ENCODE results near the gene SLC6A3.
A peak's percentile ranks its signal among the peaks of the same experiment; 100 is the strongest.

The SLC6A3 gene

DNA sequence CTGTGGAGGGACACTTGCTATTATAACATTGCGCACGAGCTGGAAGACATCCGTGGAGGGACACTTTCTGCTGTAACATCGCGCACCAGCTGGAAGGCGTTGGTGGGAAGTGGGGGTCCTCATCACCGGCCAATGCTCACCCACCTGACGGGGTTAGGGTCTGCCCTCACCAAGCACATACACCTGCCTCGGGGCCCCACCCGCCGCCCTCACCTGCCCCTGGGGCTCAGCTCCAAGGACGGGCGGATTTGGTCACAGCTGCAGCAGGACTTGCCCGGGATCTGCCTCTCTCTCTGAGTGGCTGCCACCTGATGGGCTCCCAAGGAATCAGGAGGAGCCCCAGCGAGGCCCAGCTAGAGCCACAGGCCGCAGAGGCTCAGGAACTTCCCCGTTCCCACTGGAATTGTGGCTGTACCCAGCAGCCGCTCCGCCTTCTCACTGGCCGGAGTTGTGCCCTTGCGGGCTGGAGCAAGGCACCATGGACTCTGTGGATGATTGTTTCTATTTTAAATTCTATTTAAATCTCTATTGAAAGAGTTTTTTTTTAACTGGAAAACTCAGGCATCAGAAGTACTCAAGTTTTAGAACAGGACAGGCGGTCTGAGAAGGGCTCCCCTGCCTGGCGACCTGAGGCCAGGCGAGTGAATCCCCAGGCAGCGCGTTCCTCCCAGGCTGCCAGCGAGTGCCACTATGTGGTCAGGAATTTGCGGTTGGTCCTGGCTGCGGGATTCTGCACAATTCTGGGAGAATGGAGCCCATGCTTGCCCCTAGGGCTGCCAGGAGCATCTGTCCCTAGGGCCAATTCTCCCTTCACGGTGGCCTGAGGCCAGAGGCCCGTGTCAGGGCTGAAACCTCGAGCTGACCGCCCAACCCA, 38.9 kb upstream of the SLC6A3 start:
- TF ChIP-seq, protein P1, sequence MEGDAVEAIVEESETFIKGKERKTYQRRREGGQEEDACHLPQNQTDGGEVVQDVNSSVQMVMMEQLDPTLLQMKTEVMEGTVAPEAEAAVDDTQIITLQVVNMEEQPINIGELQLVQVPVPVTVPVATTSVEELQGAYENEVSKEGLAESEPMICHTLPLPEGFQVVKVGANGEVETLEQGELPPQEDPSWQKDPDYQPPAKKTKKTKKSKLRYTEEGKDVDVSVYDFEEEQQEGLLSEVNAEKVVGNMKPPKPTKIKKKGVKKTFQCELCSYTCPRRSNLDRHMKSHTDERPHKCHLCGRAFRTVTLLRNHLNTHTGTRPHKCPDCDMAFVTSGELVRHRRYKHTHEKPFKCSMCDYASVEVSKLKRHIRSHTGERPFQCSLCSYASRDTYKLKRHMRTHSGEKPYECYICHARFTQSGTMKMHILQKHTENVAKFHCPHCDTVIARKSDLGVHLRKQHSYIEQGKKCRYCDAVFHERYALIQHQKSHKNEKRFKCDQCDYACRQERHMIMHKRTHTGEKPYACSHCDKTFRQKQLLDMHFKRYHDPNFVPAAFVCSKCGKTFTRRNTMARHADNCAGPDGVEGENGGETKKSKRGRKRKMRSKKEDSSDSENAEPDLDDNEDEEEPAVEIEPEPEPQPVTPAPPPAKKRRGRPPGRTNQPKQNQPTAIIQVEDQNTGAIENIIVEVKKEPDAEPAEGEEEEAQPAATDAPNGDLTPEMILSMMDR (IDR thresholded peaks at IDR 0.05; ENCODE audit: low read depth, low read length): no peak
- no peak for TF ChIP-seq EZH2phosphoT487 (IDR thresholded peaks at IDR 0.05; ENCODE audit: low read depth)
- Histone ChIP-seq H3K4me1 (ENCODE audit: low read length) (peaks cover 97% of the 10 kb centered on the region), H2AFZ (ENCODE audit: low read depth, low read length) (no peak overlapping the region), H3K4me2 (ENCODE audit: low read length) (peak overlapping the region; percentile 73), H3K79me2 (ENCODE audit: low read length) (peaks cover 90% of the 10 kb centered on the region), H3K27ac (ENCODE audit: low read length) (peak overlapping the region; percentile 100), H3K36me3 (replicated peaks; ENCODE audit: low read depth, low read length) (peaks cover 52% of the 10 kb centered on the region), H3K9me3 (ENCODE audit: insufficient read depth, low read length) (no peaks in the 10 kb centered on the region), H4K20me1 (ENCODE audit: insufficient read depth, low read length) (no peaks in the 10 kb centered on the region), H3K27me3 (ENCODE audit: low read depth, low read length) (no peaks in the 10 kb centered on the region), H3K9ac (ENCODE audit: low read length) (peak overlapping the region; percentile 84), H3K4me3 (ENCODE audit: low read length) (peak overlapping the region; percentile 32; the same call in 1 of the 2 replicates)

DNA sequence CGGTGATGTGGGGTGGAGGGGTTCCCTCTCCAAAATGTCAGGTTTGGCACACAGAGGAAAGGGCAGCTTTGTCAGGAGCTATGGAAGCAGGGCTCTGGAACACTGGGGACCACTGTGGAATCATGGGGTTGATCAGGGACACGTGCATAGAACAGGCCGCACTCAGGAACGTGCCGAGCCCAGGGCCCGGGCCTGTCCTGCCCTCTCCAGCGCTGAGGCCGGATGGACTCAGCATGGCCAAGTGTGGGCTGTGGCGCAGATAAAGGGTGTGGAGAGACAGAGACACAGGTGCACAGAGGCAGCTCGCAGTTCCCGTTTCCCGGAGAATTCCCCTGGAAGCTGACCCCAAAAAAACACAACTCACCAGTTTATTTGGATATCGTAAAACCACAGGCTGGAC, 37.8 kb upstream of the SLC6A3 start:
- H4K20me1 ChIP-seq (ENCODE audit: insufficient read depth, low read length): no peaks in the 10 kb centered on the region
- no peaks in the 10 kb centered on the region for H3K27me3 ChIP-seq (ENCODE audit: low read depth, low read length)
- peaks cover 96% of the 10 kb centered on the region for H3K4me1 ChIP-seq (ENCODE audit: low read length)
- no peaks in the 10 kb centered on the region for H3K9me3 ChIP-seq (ENCODE audit: insufficient read depth, low read length)
- H3K79me2 ChIP-seq (ENCODE audit: low read length): peaks cover 92% of the 10 kb centered on the region
- no peak overlapping the region for H3K4me3 ChIP-seq (ENCODE audit: low read length)
- H2AFZ ChIP-seq (ENCODE audit: low read depth, low read length): no peak overlapping the region
- H3K9ac ChIP-seq (ENCODE audit: low read length): peak overlapping the region; percentile 60
- H3K36me3 ChIP-seq (replicated peaks; ENCODE audit: low read depth, low read length): peaks cover 56% of the 10 kb centered on the region
- no peak for TF ChIP-seq EZH2phosphoT487 (IDR thresholded peaks at IDR 0.05; ENCODE audit: low read depth)
- TF ChIP-seq, protein P1 (IDR thresholded peaks at IDR 0.05; ENCODE audit: low read depth, low read length): no peak
- peak overlapping the region; percentile 100 for H3K27ac ChIP-seq (ENCODE audit: low read length)
- peak overlapping the region; percentile 39; the same call in 1 of the 2 replicates for H3K4me2 ChIP-seq (ENCODE audit: low read length)

DNA sequence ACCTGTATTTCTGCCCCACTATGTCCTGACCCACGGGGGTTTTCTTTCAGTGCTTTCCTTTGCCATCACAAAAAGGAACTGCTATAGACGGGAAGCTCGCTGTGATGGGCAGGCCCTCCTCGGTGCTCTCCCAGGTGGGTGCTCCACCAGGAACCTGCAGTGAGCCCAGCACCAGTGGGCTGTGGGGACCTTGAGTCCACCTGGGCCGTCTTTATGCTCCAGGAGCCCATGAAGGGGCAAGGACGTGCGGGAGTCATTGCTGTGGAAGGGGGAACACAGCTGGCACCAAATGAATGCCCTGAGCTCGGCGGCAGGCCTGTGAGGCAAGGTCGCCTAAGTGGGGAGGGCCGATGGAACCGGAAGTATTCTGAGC, 36.7 kb upstream of the SLC6A3 start:
- Histone ChIP-seq H3K4me1 (ENCODE audit: low read length) (peaks cover 84% of the 10 kb centered on the region), H3K27ac (ENCODE audit: low read length) (peak overlapping the region; percentile 90), H3K9me3 (ENCODE audit: insufficient read depth, low read length) (no peaks in the 10 kb centered on the region), H2AFZ (ENCODE audit: low read depth, low read length) (no peak overlapping the region), H3K4me3 (ENCODE audit: low read length) (no peak overlapping the region), H4K20me1 (ENCODE audit: insufficient read depth, low read length) (no peaks in the 10 kb centered on the region), H3K9ac (ENCODE audit: low read length) (peak overlapping the region; percentile 67), H3K36me3 (replicated peaks; ENCODE audit: low read depth, low read length) (peaks cover 54% of the 10 kb centered on the region), H3K4me2 (ENCODE audit: low read length) (peak overlapping the region; percentile 51), H3K27me3 (ENCODE audit: low read depth, low read length) (no peaks in the 10 kb centered on the region), H3K79me2 (ENCODE audit: low read length) (peaks cover 81% of the 10 kb centered on the region)
- TF ChIP-seq, protein P1 (IDR thresholded peaks at IDR 0.05; ENCODE audit: low read depth, low read length): no peak
- TF ChIP-seq EZH2phosphoT487 (IDR thresholded peaks at IDR 0.05; ENCODE audit: low read depth): no peak

GRCh38 chr5:1481266-1481958, 36.2 kb upstream of the SLC6A3 start:
- Histone ChIP-seq H3K4me2 (ENCODE audit: low read length) (peak overlapping the region; percentile 51), H3K36me3 (replicated peaks; ENCODE audit: low read depth, low read length) (peaks cover 54% of the 10 kb centered on the region), H2AFZ (ENCODE audit: low read depth, low read length) (no peak overlapping the region), H3K79me2 (ENCODE audit: low read length) (peaks cover 75% of the 10 kb centered on the region), H4K20me1 (ENCODE audit: insufficient read depth, low read length) (no peaks in the 10 kb centered on the region), H3K9me3 (ENCODE audit: insufficient read depth, low read length) (no peaks in the 10 kb centered on the region), H3K27ac (ENCODE audit: low read length) (peak overlapping the region; percentile 90), H3K4me3 (ENCODE audit: low read length) (no peak overlapping the region), H3K4me1 (ENCODE audit: low read length) (peaks cover 79% of the 10 kb centered on the region), H3K9ac (ENCODE audit: low read length) (peak overlapping the region; percentile 67), H3K27me3 (ENCODE audit: low read depth, low read length) (no peaks in the 10 kb centered on the region)
- TF ChIP-seq EZH2phosphoT487 (IDR thresholded peaks at IDR 0.05; ENCODE audit: low read depth): no peak
- TF ChIP-seq, protein P1 (IDR thresholded peaks at IDR 0.05; ENCODE audit: low read depth, low read length): no peak

All from OCI-LY3 (cell line).